ENCODE results near the gene TVP23C.
"Not testable (repeated sequence)": the region's sequence is repeated elsewhere in the genome, so short reads cannot be mapped to it uniquely, and the experiment has no call there.

The TVP23C gene

DNA sequence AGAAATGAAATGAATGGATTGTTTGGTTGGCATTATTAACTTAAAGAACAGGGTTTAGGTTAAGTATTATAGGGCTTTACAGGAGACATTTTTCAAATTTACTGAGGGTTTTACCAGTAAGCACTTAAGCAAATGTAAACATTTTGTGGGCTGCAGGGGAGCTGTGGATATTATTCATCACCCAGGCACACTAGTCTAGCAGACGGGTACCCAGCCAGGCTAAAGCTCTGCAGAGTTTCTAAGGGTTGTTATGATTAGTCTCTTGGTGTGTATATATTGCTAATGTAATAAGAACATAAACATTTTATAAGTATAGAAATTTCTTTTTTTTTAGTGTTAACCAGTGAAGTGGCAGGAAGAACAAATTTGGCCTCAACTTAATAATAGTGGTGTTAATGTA is 13.6 kb upstream of the TVP23C start:
- not testable (repeated sequence) for H3K4me2 ChIP-seq (ENCODE audit: low read length); H3K4me1 ChIP-seq (ENCODE audit: control insufficient read depth in 1 of 2, insufficient read depth in 2 of 2, low read length in 2 of 2); DNase-seq; H3K27ac ChIP-seq (ENCODE audit: low read depth, low read length); H3K79me1 ChIP-seq (ENCODE audit: low read length); H3K27me3 ChIP-seq (ENCODE audit: insufficient read depth, low read length); H2BK12ac ChIP-seq (ENCODE audit: low read length); H3K4me3 ChIP-seq (ENCODE audit: low read depth, low read length); H2AK5ac ChIP-seq (ENCODE audit: low read length); H4K8ac ChIP-seq (ENCODE audit: low read depth, low read length); H3K36me3 ChIP-seq (ENCODE audit: control insufficient read depth in 1 of 2, insufficient read depth in 2 of 2, low read length in 2 of 2); H3K18ac ChIP-seq (ENCODE audit: low read length); H3K9me3 ChIP-seq (ENCODE audit: insufficient read depth, low read depth, low read length); H3K23ac ChIP-seq (ENCODE audit: low read length); H2BK5ac ChIP-seq (ENCODE audit: low read depth, low read length, poor library complexity); H3K14ac ChIP-seq (ENCODE audit: low read length); H3K79me2 ChIP-seq (ENCODE audit: control insufficient read depth, insufficient read depth, low read length, poor library complexity); H4K91ac ChIP-seq (ENCODE audit: low read depth, low read length); H3K4ac ChIP-seq (ENCODE audit: low read depth, low read length); H3K9ac ChIP-seq (ENCODE audit: low read length); H2AFZ ChIP-seq (ENCODE audit: insufficient read depth, low read length, poor library complexity); H2BK120ac ChIP-seq (ENCODE audit: insufficient read depth, low read length, poor library complexity); H4K12ac ChIP-seq (ENCODE audit: low read depth, low read length)
- no CpG with 5 or more reads among the region's 1 CpG for WGBS (ENCODE audit: extremely low coverage, insufficient coverage, insufficient read length)

DNA sequence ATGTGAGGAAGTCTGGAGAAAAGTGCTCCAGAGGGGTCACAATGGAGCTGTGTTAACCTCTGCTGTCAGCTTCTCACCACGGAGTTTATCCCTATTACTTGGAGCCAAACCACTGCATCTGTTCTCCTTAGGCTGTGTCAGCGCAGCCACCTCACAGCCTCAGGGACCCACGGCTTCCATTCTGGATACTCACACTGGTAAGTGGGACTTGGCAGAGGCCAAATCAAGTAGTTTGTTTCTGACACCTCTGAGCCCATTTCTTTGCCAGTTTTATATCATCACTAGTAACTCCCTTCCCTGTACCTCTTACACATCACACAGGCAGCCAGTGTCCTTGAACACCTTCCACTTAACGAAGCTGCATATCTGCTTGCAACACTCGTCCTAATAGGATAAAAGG is 11.4 kb upstream of the TVP23C start:
- not testable (repeated sequence) for H3K36me3 ChIP-seq (ENCODE audit: control insufficient read depth in 1 of 2, insufficient read depth in 2 of 2, low read length in 2 of 2); H2AFZ ChIP-seq (ENCODE audit: insufficient read depth, low read length, poor library complexity); H3K9me3 ChIP-seq (ENCODE audit: insufficient read depth, low read depth, low read length)

DNA sequence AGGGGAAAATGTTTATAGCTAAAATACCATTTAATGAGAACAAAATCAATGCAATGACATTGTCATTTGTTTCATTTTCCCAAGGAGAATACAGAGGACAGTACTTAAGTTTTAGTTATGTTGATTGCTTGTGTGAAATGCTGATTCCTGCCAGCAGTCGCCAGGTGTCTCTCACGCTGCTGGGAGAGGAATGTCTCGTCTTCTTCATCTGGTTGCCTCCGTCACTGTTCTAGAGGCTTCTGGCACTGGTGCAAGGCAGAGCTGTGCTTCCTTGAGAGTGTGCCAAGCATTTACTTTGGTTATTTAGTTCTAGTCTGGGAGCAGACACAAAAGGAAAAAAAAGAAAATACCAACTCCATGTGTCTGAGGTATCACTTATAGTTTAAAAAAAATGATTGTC is 10.6 kb upstream of the TVP23C start:
- not testable (repeated sequence) for H2AFZ ChIP-seq (ENCODE audit: insufficient read depth, low read length, poor library complexity); H3K27ac ChIP-seq (ENCODE audit: low read depth, low read length); H4K8ac ChIP-seq (ENCODE audit: low read depth, low read length); H3K4me3 ChIP-seq (ENCODE audit: low read depth, low read length); H3K4me1 ChIP-seq (ENCODE audit: control insufficient read depth in 1 of 2, insufficient read depth in 2 of 2, low read length in 2 of 2); H3K9me3 ChIP-seq (ENCODE audit: insufficient read depth, low read depth, low read length); H2BK120ac ChIP-seq (ENCODE audit: insufficient read depth, low read length, poor library complexity); H3K27me3 ChIP-seq (ENCODE audit: insufficient read depth, low read length); H3K23ac ChIP-seq (ENCODE audit: low read length); H3K14ac ChIP-seq (ENCODE audit: low read length); H3K79me2 ChIP-seq (ENCODE audit: control insufficient read depth, insufficient read depth, low read length, poor library complexity); H4K12ac ChIP-seq (ENCODE audit: low read depth, low read length); H2AK5ac ChIP-seq (ENCODE audit: low read length); H4K91ac ChIP-seq (ENCODE audit: low read depth, low read length); H3K36me3 ChIP-seq (ENCODE audit: control insufficient read depth in 1 of 2, insufficient read depth in 2 of 2, low read length in 2 of 2); H3K18ac ChIP-seq (ENCODE audit: low read length); H3K4me2 ChIP-seq (ENCODE audit: low read length); H3K79me1 ChIP-seq (ENCODE audit: low read length); H3K4ac ChIP-seq (ENCODE audit: low read depth, low read length); H2BK12ac ChIP-seq (ENCODE audit: low read length); H3K9ac ChIP-seq (ENCODE audit: low read length); H2BK5ac ChIP-seq (ENCODE audit: low read depth, low read length, poor library complexity)
- peak in 1 of 2 donors; percentile 0 for DNase-seq
- no CpG with 5 or more reads among the region's 4 CpGs for whole genome bisulfite sequencing (ENCODE audit: extremely low coverage, insufficient coverage, insufficient read length)

More for the DNA sequence above, 11.4 kb upstream of the TVP23C start:
- not testable (repeated sequence) for H3K4ac ChIP-seq (ENCODE audit: low read depth, low read length); H3K4me1 ChIP-seq (ENCODE audit: control insufficient read depth in 1 of 2, insufficient read depth in 2 of 2, low read length in 2 of 2); H2AK5ac ChIP-seq (ENCODE audit: low read length); H3K18ac ChIP-seq (ENCODE audit: low read length); H3K4me3 ChIP-seq (ENCODE audit: low read depth, low read length); H3K9ac ChIP-seq (ENCODE audit: low read length); H2BK5ac ChIP-seq (ENCODE audit: low read depth, low read length, poor library complexity); H3K79me1 ChIP-seq (ENCODE audit: low read length); DNase-seq; H4K12ac ChIP-seq (ENCODE audit: low read depth, low read length); H3K27ac ChIP-seq (ENCODE audit: low read depth, low read length); H3K14ac ChIP-seq (ENCODE audit: low read length); H3K23ac ChIP-seq (ENCODE audit: low read length); H3K27me3 ChIP-seq (ENCODE audit: insufficient read depth, low read length); H4K8ac ChIP-seq (ENCODE audit: low read depth, low read length); H3K4me2 ChIP-seq (ENCODE audit: low read length); H4K91ac ChIP-seq (ENCODE audit: low read depth, low read length); H3K79me2 ChIP-seq (ENCODE audit: control insufficient read depth, insufficient read depth, low read length, poor library complexity); H2BK120ac ChIP-seq (ENCODE audit: insufficient read depth, low read length, poor library complexity); H2BK12ac ChIP-seq (ENCODE audit: low read length)
- WGBS (ENCODE audit: extremely low coverage, insufficient coverage, insufficient read length): no CpG with 5 or more reads among the region's 5 CpGs

DNA sequence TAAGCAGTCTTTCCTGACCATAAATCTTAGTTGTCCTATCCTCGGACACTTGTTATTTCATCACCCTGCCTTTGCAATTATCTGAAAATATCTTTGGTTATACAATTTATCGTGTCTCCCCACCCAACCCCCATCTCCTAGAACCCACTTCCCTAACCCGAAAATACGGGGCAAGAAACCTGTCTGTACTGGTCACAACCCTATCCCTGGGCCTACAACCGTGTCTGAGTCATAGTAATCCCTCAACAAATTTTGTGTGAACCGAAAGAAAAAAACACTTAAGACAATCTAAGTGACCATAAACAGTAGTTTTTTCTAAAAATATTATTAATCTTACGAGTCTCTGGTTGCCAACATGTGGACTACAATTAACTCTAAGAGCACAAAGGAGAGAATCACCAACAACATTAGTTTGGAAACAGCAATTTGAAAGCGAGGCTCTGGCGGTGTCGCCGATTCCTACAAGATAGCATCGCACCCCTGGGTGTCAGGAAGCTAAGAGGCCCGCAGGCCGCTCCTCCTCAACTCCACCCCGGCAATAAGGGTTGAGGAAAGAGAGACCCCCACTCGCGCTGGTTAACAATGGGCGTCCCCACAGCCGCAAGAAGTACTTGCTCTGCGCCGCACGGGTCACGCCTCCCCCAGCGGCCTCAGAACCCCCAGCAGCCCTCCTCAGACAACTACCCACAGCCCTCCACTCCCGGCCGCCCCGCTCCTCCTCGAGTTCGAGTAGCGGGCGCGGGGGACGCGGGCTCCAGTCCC is 489 bp downstream of the TVP23C start:
- WGBS (ENCODE audit: extremely low coverage, insufficient coverage, insufficient read length): no CpG with 5 or more reads among the region's 34 CpGs

More for the DNA sequence above, 489 bp downstream of the TVP23C start:
- peak overlapping the region; percentile 75 for H3K4me2 ChIP-seq (ENCODE audit: low read length)
- not testable (repeated sequence) for H3K18ac ChIP-seq (ENCODE audit: low read length); H3K79me2 ChIP-seq (ENCODE audit: control insufficient read depth, insufficient read depth, low read length, poor library complexity); H4K12ac ChIP-seq (ENCODE audit: low read depth, low read length); H3K36me3 ChIP-seq (ENCODE audit: control insufficient read depth in 1 of 2, insufficient read depth in 2 of 2, low read length in 2 of 2); H3K9ac ChIP-seq (ENCODE audit: low read length); H3K23ac ChIP-seq (ENCODE audit: low read length); H3K9me3 ChIP-seq (ENCODE audit: insufficient read depth, low read depth, low read length); H3K4me1 ChIP-seq (ENCODE audit: control insufficient read depth in 1 of 2, insufficient read depth in 2 of 2, low read length in 2 of 2); H3K27me3 ChIP-seq (ENCODE audit: insufficient read depth, low read length); H2AK5ac ChIP-seq (ENCODE audit: low read length); H2BK5ac ChIP-seq (ENCODE audit: low read depth, low read length, poor library complexity); H3K4ac ChIP-seq (ENCODE audit: low read depth, low read length); H2BK12ac ChIP-seq (ENCODE audit: low read length); H3K79me1 ChIP-seq (ENCODE audit: low read length); DNase-seq
- peak overlapping the region; percentile 71 for H4K8ac ChIP-seq (ENCODE audit: low read depth, low read length)
- peak overlapping the region; percentile 10 for H4K91ac ChIP-seq (ENCODE audit: low read depth, low read length)
- H3K14ac ChIP-seq (ENCODE audit: low read length): peak overlapping the region; percentile 70
- H3K27ac ChIP-seq (ENCODE audit: low read depth, low read length): peak overlapping the region; percentile 9
- H2BK120ac ChIP-seq (ENCODE audit: insufficient read depth, low read length, poor library complexity): peak overlapping the region; percentile 46
- H3K4me3 ChIP-seq (ENCODE audit: low read depth, low read length): peak overlapping the region; percentile 97
- H2AFZ ChIP-seq (ENCODE audit: insufficient read depth, low read length, poor library complexity): peak overlapping the region; percentile 50
